SK-N-SH (cell line): Measurements from ENCODE around the gene ADORA2A. TPM values are rescaled to one million over a fixed set of nuclear protein-coding genes. Genes with fewer than 3 reads are reported as not detected.

Experiments used
- CTCF ChIA-PET: fragments of 300-600, 350-600 bp; formaldehyde crosslinking; extraction: SDS; loops from one replicate; lab custom pipeline; 2021; lab: Yijun Ruan, JAX
- POLR2A ChIA-PET: fragments of 350-600 bp; sonication (Branson Sonifier 250); formaldehyde crosslinking; extraction: SDS; loops from one replicate; lab custom pipeline; 2020; ENCODE audit warnings: antibody characterized with exemption, inconsistent platforms; lab: Yijun Ruan, JAX
- DNase-seq: peaks from one replicate; pipeline ENCODE4 v3.0.0; 2012
- H2AFZ ChIP-seq: fragments of 200-600 bp; sonication (generic); 2 replicates; pipeline ENCODE4 v1.8.1; 2016; ENCODE audit warnings: antibody characterized with exemption, mild to moderate bottlenecking, low read depth
- H3F3A ChIP-seq: fragments of 200-600 bp; sonication (generic); replicated peaks from 2 replicates; pipeline ENCODE3; 2016; ENCODE audit warnings: antibody characterized with exemption, mild to moderate bottlenecking; ENCODE audit not compliant: insufficient read depth
- H3K27ac ChIP-seq, 2 experiments: fragments of 200-500 bp in 1 of 2; fragments of 200-600 bp in 1 of 2; sonication (Bioruptor generic) in 1 of 2; sonication (generic), shearing (Covaris generic) in 1 of 2; 2 replicates each; pipeline versions ENCODE4 v1.5.1 to v1.6.1; 2014 to 2016; ENCODE audit warnings: low read depth in 2 of 2, inconsistent platforms in 1 of 2, low read length in 1 of 2, mild to moderate bottlenecking in 1 of 2, mixed read lengths in 1 of 2
- H3K27me3 ChIP-seq: fragments of 200-600 bp; sonication (generic), shearing (Covaris generic); 2 replicates; pipeline ENCODE4 v1.6.1; 2016; ENCODE audit warnings: mixed run types; ENCODE audit not compliant: insufficient read depth
- H3K36me3 ChIP-seq, 2 experiments: fragments of 200-500 bp in 1 of 2; fragments of 200-600 bp in 1 of 2; sonication (Bioruptor generic) in 1 of 2; sonication (generic) in 1 of 2; replicated peaks in 1 of 2; 2 replicates each; pipeline versions ENCODE3 to v1.5.1; 2014 to 2016; ENCODE audit warnings: low read length in 1 of 2, mild to moderate bottlenecking in 1 of 2; ENCODE audit not compliant: insufficient read depth in 2 of 2, control insufficient read depth in 1 of 2
- H3K4me1 ChIP-seq, 2 experiments: fragments of 200-500 bp in 1 of 2; fragments of 200-600 bp in 1 of 2; sonication (Bioruptor generic) in 1 of 2; sonication (generic), shearing (Covaris generic) in 1 of 2; 2 replicates each; pipeline versions ENCODE4 v1.5.1 to v1.6.1; 2014 to 2016; ENCODE audit warnings: low read depth in 1 of 2, low read length in 1 of 2, mixed run types in 1 of 2; ENCODE audit not compliant: insufficient read depth in 2 of 2, control insufficient read depth in 1 of 2
- H3K4me2 ChIP-seq: fragments of 200-600 bp; sonication (generic), shearing (Covaris generic); 2 replicates; pipeline ENCODE4 v1.6.1; 2017; ENCODE audit warnings: mixed run types
- H3K4me3 ChIP-seq, 2 experiments: fragments of 200-500 bp in 1 of 2; fragments of 200-600 bp in 1 of 2; sonication (Bioruptor generic) in 1 of 2; sonication (generic), shearing (Covaris generic) in 1 of 2; 2 replicates each; pipeline versions ENCODE4 v1.5.1 to v1.8.1; 2014 to 2016; ENCODE audit warnings: low read depth in 2 of 2, inconsistent platforms in 1 of 2, low read length in 1 of 2, mild to moderate bottlenecking in 1 of 2, mixed read lengths in 1 of 2, moderate library complexity in 1 of 2
- H3K79me2 ChIP-seq: fragments of 200-600 bp; sonication (generic); 2 replicates; pipeline ENCODE4 v1.8.1; 2017; ENCODE audit warnings: mild to moderate bottlenecking; ENCODE audit not compliant: insufficient read depth
- H3K9ac ChIP-seq: fragments of 200-600 bp; sonication (generic); 2 replicates; pipeline ENCODE4 v1.6.1; 2017; ENCODE audit warnings: mixed run types
- H3K9me2 ChIP-seq: fragments of 200-600 bp; sonication (generic); 2 replicates; pipeline ENCODE4 v1.6.1; 2017; ENCODE audit warnings: mixed run types
- H3K9me3 ChIP-seq: fragments of 200-600 bp; sonication (generic); 2 replicates; pipeline ENCODE4 v1.6.1; 2017; ENCODE audit warnings: mixed run types, mild to moderate bottlenecking, moderate library complexity
- H4K20me1 ChIP-seq: fragments of 200-600 bp; sonication (generic); 2 replicates; pipeline ENCODE4 v1.6.1; 2017; ENCODE audit warnings: mild to moderate bottlenecking, mixed run types; ENCODE audit not compliant: insufficient read depth
- CTCF ChIP-seq: fragments of 200-600 bp; sonication (generic); IDR thresholded peaks from 2 replicates; pipeline ENCODE4 v1.6.1; 2017; ENCODE audit warnings: antibody characterized with exemption, mild to moderate bottlenecking, moderate library complexity
- ELF1 ChIP-seq: IDR thresholded peaks from 2 replicates; pipeline ENCODE4 v1.4.0; 2012
- EZH2phosphoT487 ChIP-seq: fragments of 200-600 bp; sonication (generic); IDR thresholded peaks from 2 replicates; pipeline ENCODE4 v1.6.1; 2017; ENCODE audit warnings: low read depth, mixed run types, mild to moderate bottlenecking, antibody characterized with exemption, moderate library complexity, borderline replicate concordance
- FOSL2 ChIP-seq: IDR thresholded peaks from 2 replicates; pipeline ENCODE4 v1.4.0; 2012; ENCODE audit warnings: low read depth, mild to moderate bottlenecking, moderate library complexity, borderline replicate concordance
- FOXJ3 ChIP-seq: sonication (generic); formaldehyde crosslinking; IDR thresholded peaks from 2 replicates; pipeline ENCODE4 v1.5.1; 2020; ENCODE audit warnings: mild to moderate bottlenecking, missing genetic modification reagents
- MEF2A ChIP-seq: IDR thresholded peaks from 2 replicates; pipeline ENCODE4 v1.4.0; 2012; ENCODE audit warnings: low read depth, borderline replicate concordance
- MXI1 ChIP-seq: IDR thresholded peaks from 2 replicates; pipeline ENCODE4 v1.6.1; 2012; ENCODE audit warnings: mild to moderate bottlenecking, low read depth, low read length, improper control_type of control experiment
- NFIC ChIP-seq: IDR thresholded peaks from 2 replicates; pipeline ENCODE4 v1.4.0; 2012; ENCODE audit warnings: borderline replicate concordance
- NRF1 ChIP-seq: IDR thresholded peaks from 2 replicates; pipeline ENCODE4 v1.6.1; 2012; ENCODE audit warnings: low read depth, mild to moderate bottlenecking, low read length
- PBX3 ChIP-seq: IDR thresholded peaks from 2 replicates; pipeline ENCODE4; 2012
- POLR2AphosphoS5 ChIP-seq: IDR thresholded peaks from 2 replicates; pipeline ENCODE4 v1.6.1; 2012; ENCODE audit warnings: low read depth, low read length
- RAD21 ChIP-seq: IDR thresholded peaks from 2 replicates; pipeline ENCODE4 v1.6.1; 2012; ENCODE audit warnings: mild to moderate bottlenecking, low read length
- RCOR1 ChIP-seq: fragments of 150-350 bp; IDR thresholded peaks from 2 replicates; pipeline ENCODE4 v1.6.1; 2017; ENCODE audit warnings: antibody characterized with exemption, low read length
- REST ChIP-seq: IDR thresholded peaks from 2 replicates; pipeline ENCODE4 v1.6.1; 2012; ENCODE audit warnings: mild to moderate bottlenecking, low read depth, low read length, moderate library complexity
- RFX5 ChIP-seq: IDR thresholded peaks from 2 replicates; pipeline ENCODE4 v1.6.1; 2012; ENCODE audit warnings: mild to moderate bottlenecking, improper control_type of control experiment, low read length
- RXRA ChIP-seq: IDR thresholded peaks from 2 replicates; pipeline ENCODE4 v1.4.0; 2012; ENCODE audit warnings: low read depth, mild to moderate bottlenecking, borderline replicate concordance
- SIN3A ChIP-seq: IDR thresholded peaks from 2 replicates; pipeline ENCODE4 v1.6.1; 2012; ENCODE audit warnings: low read depth, mild to moderate bottlenecking, low read length, moderate library complexity, borderline replicate concordance
- SMC3 ChIP-seq: IDR thresholded peaks from 2 replicates; pipeline ENCODE4 v1.6.1; 2012; ENCODE audit warnings: low read depth, low read length, improper control_type of control experiment
- TCF12 ChIP-seq: IDR thresholded peaks from 2 replicates; pipeline ENCODE4 v1.4.0; 2012
- WGBS: methylation state at CpG from one replicate; pipeline ENCODE4 v1.1.6; 2017; ENCODE audit warnings: low lambda C conversion rate; 5-methylcytosine and 5-hydroxymethylcytosine counted together
- polyA plus RNA-seq, 3 experiments: library from polyadenylated mRNA; depleted of rRNA; stranded (reverse); fragments of >200 nt; gene quantifications; 2 replicates each; pipeline ENCODE4 v1.2.3, GENCODE V29; 2012
- TF ChIP-seq, protein P1 (sequence below): fragments of 150-350 bp; IDR thresholded peaks from 2 replicates; pipeline ENCODE4 v1.6.1; 2017; ENCODE audit warnings: antibody characterized with exemption, low read length, low read depth, borderline replicate concordance

ADORA2A gene
- polyA plus RNA-seq, 1 of the 3 experiments (the other 2 are of a cell fraction) = 9.3 TPM

GRCh38 chr22:24389680-24390079 is 37.7 kb upstream of the ADORA2A start:
- Histone ChIP-seq H3K4me3 (no peak overlapping the region), H3K9me3 (no peaks in the 10 kb centered on the region), H2AFZ (no peak overlapping the region), H3K4me1 (peaks cover 17 to 49% of the 10 kb centered on the region in 2 experiments), H3K9ac (no peak overlapping the region), H3K4me2 (no peak overlapping the region), H3K9me2 (no peaks in the 10 kb centered on the region), H3K27me3 (no peaks in the 10 kb centered on the region), H3K79me2 (peaks cover 39% of the 10 kb centered on the region), H4K20me1 (no peaks in the 10 kb centered on the region), H3F3A (peaks cover 25% of the 10 kb centered on the region), H3K36me3 (peaks cover 6 to 25% of the 10 kb centered on the region in 2 experiments), H3K27ac (peak overlapping the region; percentile 10 to 99; a peak in 3 of 4 replicates)
- ChIA-PET CTCF (no interaction called here), POLR2A (no interaction called here)
- TF ChIP-seq SIN3A (no peak), RFX5 (no peak), MXI1 (no peak), NFIC (no peak)
- TF ChIP-seq, protein P1, sequence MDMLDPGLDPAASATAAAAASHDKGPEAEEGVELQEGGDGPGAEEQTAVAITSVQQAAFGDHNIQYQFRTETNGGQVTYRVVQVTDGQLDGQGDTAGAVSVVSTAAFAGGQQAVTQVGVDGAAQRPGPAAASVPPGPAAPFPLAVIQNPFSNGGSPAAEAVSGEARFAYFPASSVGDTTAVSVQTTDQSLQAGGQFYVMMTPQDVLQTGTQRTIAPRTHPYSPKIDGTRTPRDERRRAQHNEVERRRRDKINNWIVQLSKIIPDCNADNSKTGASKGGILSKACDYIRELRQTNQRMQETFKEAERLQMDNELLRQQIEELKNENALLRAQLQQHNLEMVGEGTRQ = no peak
- no peak for DNase-seq
- 100% methylated on average over 1 of the region's 1 CpG for WGBS

DNA sequence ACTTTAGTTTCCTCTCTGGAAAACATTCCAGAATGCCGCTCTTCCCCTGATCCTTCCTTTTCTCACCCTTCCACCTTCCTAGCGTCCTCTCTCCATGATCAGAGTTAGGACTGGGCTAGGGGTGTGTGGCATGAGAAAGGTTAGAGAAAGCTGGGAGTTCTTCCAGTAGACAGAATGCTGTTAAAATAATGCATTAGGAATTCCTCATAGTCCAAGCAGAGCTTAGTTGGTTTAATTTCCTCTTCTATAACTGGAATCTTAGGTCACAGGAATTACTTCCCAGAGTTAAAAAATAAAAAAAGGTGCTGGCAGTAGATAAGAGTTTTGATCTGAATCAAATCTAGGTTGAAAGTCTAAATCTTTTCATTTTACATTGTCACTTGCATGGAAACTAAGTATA is 37.2 kb upstream of the ADORA2A start:
- Histone ChIP-seq H3K36me3 (peaks cover 6 to 25% of the 10 kb centered on the region in 2 experiments), H3K4me2 (no peak overlapping the region), H3K9me2 (no peaks in the 10 kb centered on the region), H3K27ac (peak overlapping the region; percentile 10 to 99), H3K9ac (no peak overlapping the region), H3K4me3 (no peak overlapping the region), H3K9me3 (no peaks in the 10 kb centered on the region), H3K27me3 (no peaks in the 10 kb centered on the region), H3F3A (peaks cover 24% of the 10 kb centered on the region), H2AFZ (no peak overlapping the region), H4K20me1 (no peaks in the 10 kb centered on the region), H3K79me2 (peaks cover 39% of the 10 kb centered on the region), H3K4me1 (peaks cover 17 to 49% of the 10 kb centered on the region in 2 experiments)
- ChIA-PET CTCF (interaction anchor here (1.3 to 2.4 kb wide), 3 partner anchors 10 to 201 kb away, joined by 3 to 7 read pairs (median 4); no protein-coding TSS in a partner anchor), POLR2A (no interaction called here)
- no peak for DNase-seq
- 96% methylated on average over 2 of the region's 2 CpGs for WGBS
- no peak for TF ChIP-seq SIN3A
- no peak for TF ChIP-seq FOSL2
- TF ChIP-seq, protein P1 = no peak
- no peak for TF ChIP-seq RAD21
- TF ChIP-seq CTCF = no peak
- TF ChIP-seq NRF1 = no peak
- no peak for TF ChIP-seq MEF2A
- no peak for TF ChIP-seq RCOR1
- TF ChIP-seq ELF1 = no peak
- no peak for TF ChIP-seq RXRA
- no peak for TF ChIP-seq POLR2AphosphoS5
- no peak for TF ChIP-seq FOXJ3
- no peak for TF ChIP-seq EZH2phosphoT487
- no peak for TF ChIP-seq PBX3
- no peak for TF ChIP-seq REST
- TF ChIP-seq MXI1 = no peak
- TF ChIP-seq SMC3 = no peak
- TF ChIP-seq TCF12 = no peak
